RWPE1 (cell line): Measurements from ENCODE around the gene GOLT1A.

Experiments used
- CTCF ChIA-PET: fragments of 350-600 bp; sonication (Branson Sonifier 250); formaldehyde crosslinking; extraction: SDS; loops from one replicate; lab custom pipeline; 2021; lab: Yijun Ruan, JAX
- POLR2A ChIA-PET: fragments of 400-600 bp; formaldehyde crosslinking; extraction: SDS; loops from one replicate; lab custom pipeline; 2020; ENCODE audit warnings: antibody characterized with exemption; ENCODE audit not compliant: low non-redundant PET; lab: Yijun Ruan, JAX
- DNase-seq: peaks from one replicate; pipeline ENCODE4 v3.0.0; 2012; ENCODE audit warnings: low spot score
- H3K27ac ChIP-seq: fragments of 450-650 bp; 2 replicates; pipeline ENCODE4 v1.5.1; 2017
- TF ChIP-seq, protein P1 (sequence below): fragments of 450-650 bp; conservative IDR thresholded peaks from 2 replicates; pipeline ENCODE4 v1.5.1; 2017; ENCODE audit warnings: low read depth, mild to moderate bottlenecking

The GOLT1A gene

GRCh38 chr1:204222006-204222763 lies 8.4 kb upstream of the GOLT1A start:
- no peak overlapping the region for H3K27ac ChIP-seq
- DNase-seq, result no peak
- ChIA-PET POLR2A (no interaction called here), CTCF (interaction anchor here (0.6 kb wide), 1 partner anchor 11 kb away, joined by 6 read pairs; no protein-coding TSS in a partner anchor)
- TF ChIP-seq, protein P1, sequence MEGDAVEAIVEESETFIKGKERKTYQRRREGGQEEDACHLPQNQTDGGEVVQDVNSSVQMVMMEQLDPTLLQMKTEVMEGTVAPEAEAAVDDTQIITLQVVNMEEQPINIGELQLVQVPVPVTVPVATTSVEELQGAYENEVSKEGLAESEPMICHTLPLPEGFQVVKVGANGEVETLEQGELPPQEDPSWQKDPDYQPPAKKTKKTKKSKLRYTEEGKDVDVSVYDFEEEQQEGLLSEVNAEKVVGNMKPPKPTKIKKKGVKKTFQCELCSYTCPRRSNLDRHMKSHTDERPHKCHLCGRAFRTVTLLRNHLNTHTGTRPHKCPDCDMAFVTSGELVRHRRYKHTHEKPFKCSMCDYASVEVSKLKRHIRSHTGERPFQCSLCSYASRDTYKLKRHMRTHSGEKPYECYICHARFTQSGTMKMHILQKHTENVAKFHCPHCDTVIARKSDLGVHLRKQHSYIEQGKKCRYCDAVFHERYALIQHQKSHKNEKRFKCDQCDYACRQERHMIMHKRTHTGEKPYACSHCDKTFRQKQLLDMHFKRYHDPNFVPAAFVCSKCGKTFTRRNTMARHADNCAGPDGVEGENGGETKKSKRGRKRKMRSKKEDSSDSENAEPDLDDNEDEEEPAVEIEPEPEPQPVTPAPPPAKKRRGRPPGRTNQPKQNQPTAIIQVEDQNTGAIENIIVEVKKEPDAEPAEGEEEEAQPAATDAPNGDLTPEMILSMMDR, result no peak

DNA sequence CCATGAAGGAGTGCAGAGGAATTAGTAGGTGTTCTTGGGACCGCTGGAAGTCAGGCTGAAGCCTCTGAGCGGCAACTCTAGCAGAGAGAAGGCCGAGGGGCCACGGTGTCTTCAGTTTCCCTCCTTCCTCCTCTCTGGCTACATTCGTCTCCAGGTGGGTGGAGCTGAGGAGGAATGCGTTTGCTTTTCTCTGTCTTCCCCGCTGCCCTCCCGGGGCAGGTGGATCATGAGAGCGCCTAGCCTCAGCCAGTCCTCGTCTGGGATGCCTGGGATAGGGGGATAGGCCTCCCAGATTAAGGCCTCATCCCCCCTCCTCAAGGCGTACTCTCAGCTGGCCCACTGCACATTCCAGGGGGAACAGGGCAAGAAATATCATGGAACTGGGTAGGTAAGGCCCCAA lies 7.5 kb upstream of the GOLT1A start:
- DNase-seq, result no peak
- ChIA-PET CTCF (no interaction called here), POLR2A (no interaction called here)
- H3K27ac ChIP-seq, result no peak overlapping the region
- TF ChIP-seq, protein P1, result no peak

DNA sequence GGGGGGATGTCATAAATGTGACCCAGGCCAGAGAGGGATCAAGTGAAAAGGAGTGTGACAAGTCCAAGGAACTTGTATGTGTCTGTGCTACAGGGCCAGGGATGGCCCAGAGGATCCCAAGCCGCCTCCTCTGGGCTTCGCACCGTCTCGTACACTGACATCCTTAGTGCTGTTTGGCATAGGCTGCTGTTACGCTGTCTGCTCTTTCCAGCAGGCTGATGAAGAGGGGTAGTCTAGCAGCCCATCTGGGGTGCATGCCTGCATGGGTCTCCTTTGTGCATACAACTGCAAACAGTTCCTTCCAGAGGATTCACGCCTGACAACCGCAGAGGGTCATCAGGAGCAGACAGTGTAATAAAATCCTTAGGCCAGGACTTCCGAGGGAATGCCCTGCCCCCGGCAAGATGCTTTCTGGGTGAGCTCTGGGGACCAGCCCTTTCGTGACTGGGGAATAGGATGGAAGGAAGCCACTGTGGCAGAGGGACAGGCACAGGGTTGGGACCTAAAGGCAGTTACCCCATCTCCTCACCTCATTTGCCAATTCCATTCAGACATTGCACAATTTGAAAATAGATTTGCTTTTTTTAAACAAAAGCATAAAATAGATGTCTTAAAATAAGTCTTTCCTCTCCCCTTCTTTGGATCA lies 6.3 kb upstream of the GOLT1A start:
- POLR2A ChIA-PET, result no interaction called here
- TF ChIP-seq, protein P1, result no peak
- DNase-seq, result no peak
- CTCF ChIA-PET, result interaction anchor here (0.7 to 4.2 kb wide), 3 partner anchors 13 to 134 kb away, joined by 3 to 35 read pairs (median 3); no protein-coding TSS in a partner anchor
- H3K27ac ChIP-seq, result no peak overlapping the region

DNA sequence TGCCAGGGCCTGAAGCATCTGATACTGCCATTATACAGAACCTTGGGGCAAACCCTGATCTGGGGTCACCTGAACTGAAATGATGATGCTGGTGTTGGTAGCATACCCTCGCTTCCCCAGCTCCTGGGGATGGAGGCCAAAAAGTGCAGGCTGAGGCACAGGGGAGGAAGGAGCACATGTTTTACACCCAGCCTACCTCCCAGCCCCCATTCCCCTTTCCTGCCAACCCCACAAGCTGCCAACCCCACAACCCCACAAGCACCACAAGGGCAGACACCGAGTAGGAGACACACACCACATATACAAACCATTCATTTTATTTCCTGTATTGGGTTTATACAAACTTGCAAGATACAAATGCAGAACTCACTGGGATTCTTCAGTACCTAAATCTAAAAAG lies 4.8 kb upstream of the GOLT1A start:
- POLR2A ChIA-PET, result no interaction called here
- TF ChIP-seq, protein P1, result no peak
- CTCF ChIA-PET, result interaction anchor here (0.5 to 4.2 kb wide), 3 partner anchors 12 to 145 kb away, joined by 3 to 35 read pairs (median 4); no protein-coding TSS in a partner anchor
- no peak overlapping the region for H3K27ac ChIP-seq
- DNase-seq, result no peak

DNA sequence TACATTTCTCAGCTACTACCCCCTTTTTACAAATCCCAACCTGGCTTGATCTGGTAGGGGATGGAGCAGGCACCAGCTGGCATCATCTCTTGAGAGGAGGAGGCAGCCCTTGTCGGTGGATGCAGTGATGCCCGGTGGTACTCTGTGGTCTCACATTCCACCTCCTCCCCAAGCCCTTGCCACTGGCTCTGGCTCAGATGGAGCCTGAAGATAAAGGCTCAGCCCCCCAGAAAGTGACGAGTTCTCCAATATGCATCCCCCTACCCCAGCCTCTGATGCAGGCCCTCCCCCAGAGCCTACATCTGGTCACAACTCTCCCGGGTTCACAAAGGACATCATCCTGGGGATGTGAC lies 3.8 kb upstream of the GOLT1A start:
- DNase-seq, result no peak
- CTCF ChIA-PET, result interaction anchor here (0.5 to 4.2 kb wide), 5 partner anchors 11 to 161 kb away, joined by 3 to 35 read pairs (median 6); no protein-coding TSS in a partner anchor
- H3K27ac ChIP-seq, result no peak overlapping the region
- POLR2A ChIA-PET, result no interaction called here
- TF ChIP-seq, protein P1, result no peak

DNA sequence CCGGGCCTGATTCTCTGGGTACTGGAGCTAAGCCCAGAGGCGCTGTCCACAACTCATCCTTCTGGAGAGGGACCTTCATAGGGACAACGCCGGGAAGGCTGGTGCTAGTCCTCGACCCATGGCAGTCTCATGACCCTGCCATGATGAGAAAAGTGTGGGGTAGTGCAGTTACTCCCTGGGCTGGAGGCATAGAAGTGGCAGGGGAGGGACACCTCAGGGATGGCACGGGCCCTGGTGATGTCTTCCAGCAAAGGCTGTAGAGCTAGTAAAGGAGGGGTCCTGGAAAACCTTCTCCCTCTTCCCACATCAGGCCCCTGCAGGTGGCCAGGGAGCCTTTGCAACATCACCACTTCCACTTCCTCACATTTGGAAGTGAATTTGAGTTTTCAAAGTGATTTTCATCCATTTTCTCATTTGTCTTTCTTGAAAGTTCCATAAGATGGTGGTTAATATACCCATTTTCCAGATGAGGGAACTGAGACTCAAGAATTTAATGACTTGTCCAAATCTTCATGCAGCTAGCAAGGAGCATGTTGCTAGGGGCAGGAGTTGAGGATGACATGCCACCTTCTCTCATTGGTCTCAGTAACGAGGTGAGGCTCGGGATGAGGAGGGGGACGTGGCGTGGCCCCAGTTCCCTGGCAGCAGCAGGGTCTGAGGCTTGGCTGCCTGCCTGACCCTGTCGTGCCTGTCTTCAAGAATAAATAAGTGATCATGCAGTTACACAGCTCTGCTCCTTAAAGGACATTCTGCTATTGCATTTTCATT lies 3.3 kb upstream of the GOLT1A start:
- H3K27ac ChIP-seq, result no peak overlapping the region
- TF ChIP-seq, protein P1, result no peak
- DNase-seq, result no peak
- ChIA-PET POLR2A (no interaction called here), CTCF (interaction anchor here (0.5 to 4.2 kb wide), 6 partner anchors 10 to 161 kb away, joined by 3 to 37 read pairs (median 8); no protein-coding TSS in a partner anchor)
